GM18868 (cell line): Measurements from ENCODE around the gene SUPT4H1.

ENCODE experiments used
- ATAC-seq: cut with Tn5 transposase; IDR thresholded peaks from one replicate; pipeline ENCODE4 v1.9.1; 2021; ENCODE audit warnings: mild to moderate bottlenecking, moderate library complexity; ENCODE audit not compliant: unreplicated experiment

SUPT4H1 gene

GRCh38 chr17:58308985-58309917 lies 42.8 kb downstream of the SUPT4H1 start:
- no peak for ATAC-seq

DNA sequence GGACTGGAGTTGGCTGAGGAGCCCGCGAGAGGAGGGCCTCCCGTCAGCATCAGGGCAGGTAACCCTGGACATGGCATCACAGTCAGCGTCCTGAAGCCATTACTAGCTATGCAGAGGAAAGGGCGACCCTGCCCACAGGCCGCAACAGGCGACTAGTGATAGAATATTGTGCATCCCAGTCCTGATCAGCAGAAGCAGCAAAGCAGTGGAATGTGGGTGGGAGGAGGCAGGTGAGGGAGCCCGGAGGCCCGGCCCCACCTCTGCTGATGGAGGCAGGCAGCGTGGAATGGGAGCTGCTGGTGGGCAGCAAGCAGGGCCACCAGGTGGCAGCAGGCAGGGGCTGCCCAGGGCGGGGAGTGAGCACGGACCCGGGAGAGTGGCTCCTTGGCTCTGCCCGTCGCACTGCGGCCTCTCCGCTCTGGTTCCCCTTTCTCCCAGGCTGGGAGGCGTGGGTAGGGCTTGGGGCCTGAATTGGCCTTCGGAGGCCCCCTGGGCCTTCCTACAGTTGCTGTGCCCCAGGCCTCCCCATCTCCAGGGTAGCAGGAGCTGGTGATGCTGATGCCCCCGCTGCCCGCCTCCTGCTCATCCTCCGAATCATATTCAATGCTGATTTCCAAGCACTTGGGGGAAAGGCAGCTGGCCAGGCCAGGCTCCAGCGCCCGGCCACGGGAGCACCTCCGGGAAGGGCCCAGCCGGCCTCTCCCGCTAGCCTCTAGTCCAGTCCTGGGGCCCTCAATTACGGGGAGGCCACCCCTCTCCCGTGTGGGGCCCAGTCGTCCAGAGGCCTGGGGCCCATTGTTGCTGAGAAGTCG lies 43.6 kb downstream of the SUPT4H1 start:
- ATAC-seq, result no peak

DNA sequence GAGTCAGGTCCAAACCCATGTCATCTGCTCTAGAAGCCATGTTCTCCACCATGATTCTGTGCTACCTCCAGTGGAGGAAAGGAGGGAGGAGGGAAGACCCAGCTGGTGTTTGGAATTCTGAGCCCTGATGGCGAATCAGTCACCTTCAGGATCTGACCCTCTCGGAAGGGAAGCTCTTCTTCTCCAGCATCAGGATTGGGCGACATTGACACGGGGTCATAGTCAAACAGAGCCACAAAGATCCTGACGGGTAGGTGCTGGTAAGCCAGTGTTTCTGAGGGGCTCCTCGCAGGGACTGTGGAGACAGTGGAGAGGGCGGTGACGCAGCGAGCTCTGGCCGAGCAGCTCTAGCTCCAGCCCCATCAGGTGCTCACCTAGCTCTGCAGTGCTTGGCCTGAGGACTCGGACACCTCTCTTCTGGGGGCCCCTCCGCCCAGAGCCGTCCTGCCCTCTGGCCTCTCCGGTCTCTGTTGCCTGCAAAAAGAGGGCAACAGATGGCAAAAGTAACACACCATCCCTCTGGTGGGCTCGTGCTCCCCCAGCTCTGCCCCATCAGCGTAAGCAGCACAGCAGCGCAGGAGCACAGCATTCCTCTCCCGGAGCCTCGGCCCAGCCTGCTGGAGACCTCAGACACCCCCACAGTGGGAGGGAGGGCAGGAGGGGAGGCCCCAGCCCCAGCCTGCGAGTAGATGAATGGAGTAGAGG lies 44.4 kb downstream of the SUPT4H1 start:
- no peak for ATAC-seq

DNA sequence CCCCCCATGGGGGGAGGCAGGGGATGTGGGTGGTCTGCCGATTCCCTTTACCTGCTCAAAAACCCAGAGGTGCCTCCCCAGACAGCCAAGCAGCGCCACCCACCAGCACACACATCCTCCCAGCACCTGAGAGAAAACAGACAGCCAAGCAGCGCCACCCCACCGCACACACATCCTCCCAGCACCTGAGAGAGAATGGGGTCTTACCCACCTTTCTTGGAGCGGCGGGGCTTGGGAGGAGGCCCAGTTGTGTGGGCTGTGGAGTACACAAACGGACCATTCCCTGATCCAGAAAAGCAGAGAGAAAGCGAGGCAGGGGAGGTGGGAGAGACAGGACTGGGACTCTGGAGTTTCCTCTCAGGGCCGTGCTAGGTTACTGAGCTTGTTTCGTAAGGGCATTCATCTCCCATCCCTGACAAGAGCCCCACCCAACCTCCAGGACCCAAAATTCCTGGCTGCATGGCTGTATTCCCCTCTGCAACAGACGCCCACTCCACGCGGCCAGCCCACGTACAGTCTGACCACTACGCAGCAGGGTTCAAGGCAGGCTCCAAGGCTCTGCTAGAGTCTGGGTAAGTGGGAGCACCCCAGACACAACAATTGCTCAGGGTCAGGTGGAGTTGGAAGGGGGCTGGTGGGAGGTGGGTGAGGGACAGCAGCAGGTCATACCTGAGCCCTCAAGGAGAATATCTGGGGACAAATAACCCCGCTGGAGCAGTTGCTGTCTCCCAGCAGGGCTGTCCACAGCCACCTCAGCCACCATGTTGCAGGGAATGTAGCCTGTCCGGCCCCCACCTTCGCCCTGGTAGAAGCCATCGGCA lies 45.7 kb downstream of the SUPT4H1 start:
- no peak for ATAC-seq

DNA sequence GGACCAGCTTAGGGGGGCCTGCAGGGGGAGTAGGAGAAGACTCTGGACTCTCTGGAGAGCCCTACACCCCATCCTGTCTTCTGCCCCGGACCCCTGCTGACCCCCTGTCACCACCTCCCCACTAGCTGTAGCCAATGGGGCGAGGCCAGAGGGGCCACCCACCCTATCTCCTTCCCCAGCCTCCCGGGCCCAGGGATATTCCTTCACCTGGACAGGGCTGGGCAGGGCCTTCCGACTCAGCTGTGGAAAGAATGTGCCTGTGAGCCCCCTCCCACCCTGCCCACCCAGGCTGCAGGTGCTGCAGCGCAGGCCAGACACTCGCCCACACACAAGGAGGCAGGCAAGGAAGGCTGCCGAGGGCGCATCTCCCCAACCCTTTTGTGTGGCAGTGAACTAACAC lies 46.4 kb downstream of the SUPT4H1 start:
- no peak for ATAC-seq

DNA sequence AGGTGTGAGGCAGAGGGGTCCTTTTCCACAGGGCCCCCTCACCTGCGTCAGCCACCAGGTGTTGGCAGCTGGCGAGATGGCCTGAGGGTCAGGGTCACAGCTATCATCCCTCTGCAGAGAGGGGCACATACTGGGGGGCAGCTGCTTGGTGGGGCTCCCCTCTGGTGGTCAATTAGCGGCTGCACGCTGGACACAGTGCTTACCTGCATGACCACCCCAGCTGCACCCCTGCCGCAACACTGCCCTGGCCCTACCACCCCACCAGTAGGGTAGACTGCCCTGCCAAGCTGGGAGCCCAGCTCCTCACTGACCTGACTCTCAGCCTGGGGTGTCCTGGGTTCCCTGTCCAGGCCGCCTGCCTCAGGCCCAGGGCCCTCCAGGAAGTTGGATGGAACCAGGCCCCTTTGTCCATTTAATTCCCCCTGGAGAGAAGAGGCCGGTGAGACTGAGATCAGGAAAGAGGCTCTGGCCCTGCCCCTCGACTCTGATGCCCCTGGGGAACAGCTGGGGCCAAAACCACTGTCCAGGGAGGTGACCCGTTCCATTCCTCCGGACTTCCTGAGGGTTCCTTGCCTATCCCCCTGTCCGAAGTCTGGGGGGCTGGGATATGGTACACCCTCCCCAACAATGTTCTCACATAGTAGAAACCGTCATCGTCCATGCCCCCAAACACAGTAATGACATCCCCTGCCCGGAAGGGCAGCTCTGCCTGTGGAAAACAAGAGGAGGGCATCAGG lies 47.1 kb downstream of the SUPT4H1 start:
- ATAC-seq, result no peak

- no peak for ATAC-seq
Observed at GRCh38 chr17:58303971-58304749, 47.8 kb downstream of the SUPT4H1 start.

DNA sequence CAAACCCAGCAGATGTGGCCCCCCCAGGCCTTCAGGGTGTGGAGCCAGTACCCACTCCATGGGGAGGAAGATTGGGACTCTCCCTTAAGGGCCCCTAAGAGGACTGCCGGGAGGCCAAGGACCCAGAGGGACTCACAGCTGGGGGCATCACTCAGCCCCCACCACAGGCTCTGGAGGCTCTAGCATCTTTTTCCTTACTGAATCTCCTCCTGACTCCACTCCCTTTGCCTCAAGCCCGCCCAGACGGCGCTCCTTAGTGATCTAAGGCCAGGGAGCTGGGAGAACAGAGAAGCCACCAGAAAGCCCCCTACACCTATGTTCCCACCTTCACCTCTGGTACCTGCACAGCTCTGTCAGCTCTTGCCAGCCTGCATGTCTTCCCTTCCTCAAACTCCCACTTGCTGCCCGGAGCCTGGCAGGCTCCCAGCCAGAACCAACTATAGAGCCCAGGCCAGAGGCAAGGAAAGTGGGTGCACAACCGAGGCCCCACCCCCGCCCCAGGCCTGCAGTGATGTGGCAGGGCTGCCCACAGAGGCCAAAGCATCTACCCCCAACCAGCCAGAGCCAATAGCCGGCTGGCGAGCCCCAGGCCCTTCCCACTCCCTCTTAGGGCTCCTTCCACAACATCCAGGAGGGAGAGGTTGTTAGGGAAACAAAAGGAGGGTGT lies 48.9 kb downstream of the SUPT4H1 start:
- ATAC-seq, result no peak

- ATAC-seq, result no peak
Observed at GRCh38 chr17:58302171-58302918, 49.7 kb downstream of the SUPT4H1 start.

DNA sequence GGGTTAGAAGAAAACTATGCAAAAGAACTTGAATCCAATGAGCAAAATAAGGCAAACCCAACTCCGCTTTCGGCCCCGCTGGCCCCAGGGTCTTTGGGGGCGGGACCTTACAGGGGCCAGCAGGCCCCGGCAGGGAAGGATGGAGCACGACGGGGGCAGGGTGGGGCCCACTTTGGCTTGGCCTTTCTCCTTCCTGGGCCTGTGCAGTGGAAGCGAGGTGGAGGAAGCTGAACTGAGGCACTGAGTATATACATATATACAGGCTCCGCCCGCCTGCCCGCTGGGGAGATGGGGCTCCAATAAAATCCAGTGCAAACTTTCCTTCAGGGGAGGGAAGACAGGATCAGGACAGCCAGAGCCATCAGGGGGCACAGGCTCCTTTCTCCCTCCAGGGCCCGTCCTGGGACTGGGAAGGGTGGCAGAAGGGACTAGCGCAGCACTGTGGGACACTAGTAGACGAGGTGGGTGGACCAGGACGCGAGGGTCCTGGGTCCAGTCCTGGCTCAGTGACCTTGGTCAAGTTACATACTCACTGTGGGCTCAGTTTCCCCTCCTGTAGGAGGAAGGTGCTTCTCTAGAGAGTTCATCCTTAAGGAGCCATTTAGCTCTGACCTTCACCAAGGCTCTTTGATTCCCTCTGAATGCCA lies 50.4 kb downstream of the SUPT4H1 start:
- no peak for ATAC-seq

DNA sequence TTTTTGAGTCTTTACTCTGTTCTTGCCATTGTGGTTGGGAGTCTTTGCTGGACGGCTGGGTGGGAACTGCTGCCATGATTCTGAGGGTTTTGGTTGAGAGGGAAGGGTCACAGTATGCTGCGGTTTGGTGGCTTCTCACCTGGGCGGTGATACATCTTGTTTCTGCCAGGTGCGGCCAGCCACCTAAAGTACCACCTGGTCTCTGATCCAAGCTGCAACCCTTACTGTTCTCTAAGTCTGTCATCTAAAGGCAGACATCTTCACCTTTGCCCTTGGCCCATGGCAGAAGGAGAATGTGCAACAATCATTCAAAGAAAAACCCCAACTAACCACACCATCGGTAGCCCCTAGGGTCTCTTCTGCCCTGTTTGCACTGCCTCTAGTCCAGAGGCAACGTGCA lies 51.7 kb downstream of the SUPT4H1 start:
- no peak for ATAC-seq
